ENCODE data around the gene KLHL18.
"Not testable (repeated sequence)": the region's sequence is repeated elsewhere in the genome, so short reads cannot be mapped to it uniquely, and the experiment has no call there.

KLHL18 gene

GRCh38 chr3:47344971-47345370 lies 62.2 kb downstream of the KLHL18 start:
- no peak overlapping the region for H3K4me3 Mint-ChIP-seq
- peaks cover 36% of the 10 kb centered on the region for H3K36me3 Mint-ChIP-seq (ENCODE audit: low read depth)
- H3K27me3 Mint-ChIP-seq, result no peaks in the 10 kb centered on the region
- DNase-seq (no peak), ATAC-seq (no peak)
- H3K4me1 Mint-ChIP-seq, result peaks cover 8% of the 10 kb centered on the region
- H3K9me3 Mint-ChIP-seq, result no peaks in the 10 kb centered on the region
- no peak overlapping the region for H3K27ac Mint-ChIP-seq

GRCh38 chr3:47347217-47347801 lies 64.6 kb downstream of the KLHL18 start:
- Mint-ChIP-seq H3K4me1 (peaks cover 8% of the 10 kb centered on the region), H3K9me3 (no peaks in the 10 kb centered on the region), H3K27me3 (no peaks in the 10 kb centered on the region), H3K36me3 (ENCODE audit: low read depth) (peaks cover 28% of the 10 kb centered on the region), H3K4me3 (no peak overlapping the region), H3K27ac (no peak overlapping the region)
- no peak for ATAC-seq
- DNase-seq, result no peak

GRCh38 chr3:47348411-47349154 lies 65.8 kb downstream of the KLHL18 start:
- Mint-ChIP-seq H3K4me3 (no peak overlapping the region), H3K27me3 (no peaks in the 10 kb centered on the region), H3K36me3 (ENCODE audit: low read depth) (peaks cover 23% of the 10 kb centered on the region), H3K9me3 (no peaks in the 10 kb centered on the region), H3K4me1 (peaks cover 8% of the 10 kb centered on the region), H3K27ac (no peak overlapping the region)
- no peak for ATAC-seq
- DNase-seq, result no peak

- Mint-ChIP-seq H3K9me3 (peaks cover 13% of the 10 kb centered on the region), H3K4me3 (no peak overlapping the region), H3K27me3 (no peaks in the 10 kb centered on the region), H3K36me3 (ENCODE audit: low read depth) (peaks cover 6% of the 10 kb centered on the region), H3K4me1 (peaks cover under 1% of the 10 kb centered on the region), H3K27ac (no peak overlapping the region)
- DNase-seq (no peak), ATAC-seq (peak; percentile 24)
Measured at GRCh38 chr3:47355010-47355409, 72.3 kb downstream of the KLHL18 start.

GRCh38 chr3:47356201-47356600 lies 73.5 kb downstream of the KLHL18 start:
- Mint-ChIP-seq H3K9me3 (peaks cover 19% of the 10 kb centered on the region), H3K4me3 (no peak overlapping the region), H3K36me3 (ENCODE audit: low read depth) (peaks cover 11% of the 10 kb centered on the region), H3K4me1 (peaks cover 6% of the 10 kb centered on the region), H3K27ac (no peak overlapping the region), H3K27me3 (no peaks in the 10 kb centered on the region)
- ATAC-seq (no peak), DNase-seq (no peak)

- ATAC-seq, result no peak
- H3K9me3 Mint-ChIP-seq, result peaks cover 30% of the 10 kb centered on the region
Measured at GRCh38 chr3:47359323-47359722, 76.6 kb downstream of the KLHL18 start.

GRCh38 chr3:47360110-47360517 lies 77.4 kb downstream of the KLHL18 start:
- DNase-seq, H3K27me3 Mint-ChIP-seq, H3K4me3 Mint-ChIP-seq: not testable (repeated sequence)
- H3K4me1 Mint-ChIP-seq, result peaks cover 17% of the 10 kb centered on the region
- H3K9me3 Mint-ChIP-seq, result peaks cover 30% of the 10 kb centered on the region
- ATAC-seq, result peak; percentile 53
- peak overlapping the region; percentile 49 for H3K27ac Mint-ChIP-seq
- peaks cover 16% of the 10 kb centered on the region for H3K36me3 Mint-ChIP-seq (ENCODE audit: low read depth)

More at GRCh38 chr3:47359323-47359722, 76.6 kb downstream of the KLHL18 start:
- no peak for DNase-seq
- peaks cover 16% of the 10 kb centered on the region for H3K36me3 Mint-ChIP-seq (ENCODE audit: low read depth)
- no peak overlapping the region for H3K4me3 Mint-ChIP-seq
- H3K4me1 Mint-ChIP-seq, result peaks cover 17% of the 10 kb centered on the region
- no peaks in the 10 kb centered on the region for H3K27me3 Mint-ChIP-seq
- no peak overlapping the region for H3K27ac Mint-ChIP-seq

GRCh38 chr3:47362701-47363100 lies 80.0 kb downstream of the KLHL18 start:
- Mint-ChIP-seq H3K4me3 (no peak overlapping the region), H3K4me1 (peaks cover 17% of the 10 kb centered on the region), H3K27me3 (no peaks in the 10 kb centered on the region), H3K27ac (peak overlapping the region; percentile 78), H3K9me3 (peaks cover 30% of the 10 kb centered on the region), H3K36me3 (ENCODE audit: low read depth) (peaks cover 16% of the 10 kb centered on the region)
- ATAC-seq (no peak), DNase-seq (no peak)

- ATAC-seq, result no peak
- peaks cover 6% of the 10 kb centered on the region for H3K36me3 Mint-ChIP-seq (ENCODE audit: low read depth)
- no peak overlapping the region for H3K27ac Mint-ChIP-seq
- H3K4me1 Mint-ChIP-seq, result peaks cover 13% of the 10 kb centered on the region
- H3K9me3 Mint-ChIP-seq, result peaks cover 12% of the 10 kb centered on the region
- no peaks in the 10 kb centered on the region for H3K27me3 Mint-ChIP-seq
- DNase-seq, result no peak
- H3K4me3 Mint-ChIP-seq, result no peak overlapping the region
Measured at GRCh38 chr3:47365213-47366153, 82.7 kb downstream of the KLHL18 start.

- ATAC-seq, result no peak
- Mint-ChIP-seq H3K4me1 (peaks cover 12% of the 10 kb centered on the region), H3K4me3 (no peak overlapping the region), H3K9me3 (peaks cover 12% of the 10 kb centered on the region), H3K27me3 (no peaks in the 10 kb centered on the region), H3K27ac (no peak overlapping the region), H3K36me3 (ENCODE audit: low read depth) (peaks cover 6% of the 10 kb centered on the region)
- no peak for DNase-seq
Measured at GRCh38 chr3:47366833-47367232, 84.1 kb downstream of the KLHL18 start.

- peaks cover 6% of the 10 kb centered on the region for H3K4me1 Mint-ChIP-seq
Measured at GRCh38 chr3:47367631-47368030, 84.9 kb downstream of the KLHL18 start.

GRCh38 chr3:47370020-47370419 lies 87.3 kb downstream of the KLHL18 start:
- ATAC-seq; H3K27ac Mint-ChIP-seq; H3K4me3 Mint-ChIP-seq; H3K9me3 Mint-ChIP-seq; H3K4me1 Mint-ChIP-seq; H3K36me3 Mint-ChIP-seq (ENCODE audit: low read depth); DNase-seq; H3K27me3 Mint-ChIP-seq: not testable (repeated sequence)

More at GRCh38 chr3:47367631-47368030, 84.9 kb downstream of the KLHL18 start:
- Mint-ChIP-seq H3K27me3 (no peaks in the 10 kb centered on the region), H3K9me3 (peaks cover 6% of the 10 kb centered on the region), H3K27ac (no peak overlapping the region), H3K36me3 (ENCODE audit: low read depth) (peaks cover 3% of the 10 kb centered on the region), H3K4me3 (no peak overlapping the region)
- ATAC-seq (no peak), DNase-seq (no peak)

- Mint-ChIP-seq H3K9me3 (no peaks in the 10 kb centered on the region), H3K4me1 (no peaks in the 10 kb centered on the region), H3K27ac (no peak overlapping the region), H3K36me3 (ENCODE audit: low read depth) (no peaks in the 10 kb centered on the region), H3K4me3 (no peak overlapping the region), H3K27me3 (no peaks in the 10 kb centered on the region)
- DNase-seq (peak; percentile 51), ATAC-seq (peak; percentile 52)
Measured at GRCh38 chr3:47370887-47371697, 88.3 kb downstream of the KLHL18 start.

GRCh38 chr3:47374587-47374986 lies 91.8 kb downstream of the KLHL18 start:
- Mint-ChIP-seq H3K36me3 (ENCODE audit: low read depth) (peaks cover 4% of the 10 kb centered on the region), H3K27me3 (no peaks in the 10 kb centered on the region), H3K9me3 (no peaks in the 10 kb centered on the region), H3K4me3 (no peak overlapping the region), H3K4me1 (peaks cover 9% of the 10 kb centered on the region), H3K27ac (no peak overlapping the region)
- no peak for ATAC-seq
- DNase-seq, result no peak
